ENCODE data around the gene ASS1.
"Not testable (repeated sequence)": the region's sequence is repeated elsewhere in the genome, so short reads cannot be mapped to it uniquely, and the experiment has no call there.

ASS1 gene

GRCh38 chr9:130432796-130433167 lies 12.0 kb upstream of the ASS1 start:
- DNase-seq (ENCODE audit: extremely low spot score, insufficient read length, low read depth) = no peak
- no peak for FAIRE-seq

- DNase-seq (ENCODE audit: extremely low spot score, insufficient read length, low read depth) (no peak), FAIRE-seq (no peak)
Measured at GRCh38 chr9:130433168-130433946, 11.4 kb upstream of the ASS1 start.

- no peak for FAIRE-seq
- no peak for DNase-seq (ENCODE audit: extremely low spot score, insufficient read length, low read depth)
Measured at GRCh38 chr9:130433947-130434262, 10.9 kb upstream of the ASS1 start.

GRCh38 chr9:130434656-130435055 lies 10.1 kb upstream of the ASS1 start:
- DNase-seq (ENCODE audit: extremely low spot score, insufficient read length, low read depth); FAIRE-seq: not testable (repeated sequence)

- DNase-seq (ENCODE audit: extremely low spot score, insufficient read length, low read depth) = no peak
- no peak for FAIRE-seq
Measured at GRCh38 chr9:130437011-130437789, 7.6 kb upstream of the ASS1 start.

GRCh38 chr9:130438382-130438981 lies 6.3 kb upstream of the ASS1 start:
- FAIRE-seq (no peak), DNase-seq (ENCODE audit: extremely low spot score, insufficient read length, low read depth) (no peak)

GRCh38 chr9:130441031-130441430 lies 3.7 kb upstream of the ASS1 start:
- FAIRE-seq = no peak
- no peak for DNase-seq (ENCODE audit: extremely low spot score, insufficient read length, low read depth)

- FAIRE-seq (no peak), DNase-seq (ENCODE audit: extremely low spot score, insufficient read length, low read depth) (no peak)
Measured at GRCh38 chr9:130442746-130443455, 1.9 kb upstream of the ASS1 start.

- DNase-seq (ENCODE audit: extremely low spot score, insufficient read length, low read depth) (no peak), FAIRE-seq (no peak)
Measured at GRCh38 chr9:130443456-130443801, 1.3 kb upstream of the ASS1 start.

- FAIRE-seq = no peak
- no peak for DNase-seq (ENCODE audit: extremely low spot score, insufficient read length, low read depth)
Measured at GRCh38 chr9:130443840-130444492, 795 bp upstream of the ASS1 start.

- no peak for DNase-seq (ENCODE audit: extremely low spot score, insufficient read length, low read depth)
- no peak for FAIRE-seq
Measured at GRCh38 chr9:130445268-130445983, 665 bp downstream of the ASS1 start.

GRCh38 chr9:130446101-130446861 lies 1.5 kb downstream of the ASS1 start:
- no peak for FAIRE-seq
- no peak for DNase-seq (ENCODE audit: extremely low spot score, insufficient read length, low read depth)

- FAIRE-seq (no peak), DNase-seq (ENCODE audit: extremely low spot score, insufficient read length, low read depth) (no peak)
Measured at GRCh38 chr9:130447193-130447816, 2.5 kb downstream of the ASS1 start.

GRCh38 chr9:130448035-130448624 lies 3.4 kb downstream of the ASS1 start:
- FAIRE-seq (no peak), DNase-seq (ENCODE audit: extremely low spot score, insufficient read length, low read depth) (no peak)

- DNase-seq (ENCODE audit: extremely low spot score, insufficient read length, low read depth) = no peak
- no peak for FAIRE-seq
Measured at GRCh38 chr9:130448771-130449603, 4.2 kb downstream of the ASS1 start.

GRCh38 chr9:130450344-130451003 lies 5.7 kb downstream of the ASS1 start:
- no peak for DNase-seq (ENCODE audit: extremely low spot score, insufficient read length, low read depth)
- FAIRE-seq = no peak

- DNase-seq (ENCODE audit: extremely low spot score, insufficient read length, low read depth) (no peak), FAIRE-seq (no peak)
Measured at GRCh38 chr9:130451004-130451390, 6.2 kb downstream of the ASS1 start.

All from GM18507 (cell line).